ENCODE results near the gene FGF3. TPM values are rescaled to one million over a fixed set of nuclear protein-coding genes. Genes with fewer than 3 reads are reported as not detected.

FGF3 gene
- total and polyA plus RNA-seq, 10 donors = not detected

- WGBS, 5 donors = 52 to 69% (median 66%) methylated on average over 13 of the region's 13 CpGs
These were observed 22.9 kb upstream of the FGF3 start for GRCh38 chr11:69841859-69842698.

GRCh38 chr11:69841170-69841858 is 22.1 kb upstream of the FGF3 start:
- DNase-seq = no peak
- H3K4me3 ChIP-seq = no peak overlapping the region
- no peak overlapping the region for H3K27ac ChIP-seq
- TF ChIP-seq POLR2AphosphoS5 (IDR thresholded peaks at IDR 0.05) = no peak
- TF ChIP-seq POLR2A (IDR thresholded peaks at IDR 0.05) = no peak
- TF ChIP-seq CTCF (IDR thresholded peaks at IDR 0.05 in 8 of 11, conservative IDR thresholded peaks at IDR 0.05 in 3 of 11) = no peak
- no peaks in the 10 kb centered on the region for H3K4me1 ChIP-seq
- intact Hi-C loops (cut with DNase I; ENCODE audit: low total_unique reads) = no loop called here
- peaks cover 0 to 58% (median 0%) of the 10 kb centered on the region in 7 donors for H3K27me3 ChIP-seq (replicated peaks in 1 of 7)
- no peaks in the 10 kb centered on the region for H3K36me3 ChIP-seq
- 60 to 91% (median 78%) methylated on average over 4 of the region's 4 CpGs for WGBS, 5 donors
- no peaks in the 10 kb centered on the region for H3K9me3 ChIP-seq

More at GRCh38 chr11:69841859-69842698, 22.9 kb upstream of the FGF3 start:
- Histone ChIP-seq H3K4me3 (no peak overlapping the region), H3K36me3 (no peaks in the 10 kb centered on the region), H3K9me3 (no peaks in the 10 kb centered on the region), H3K27me3 (replicated peaks in 1 of 7) (peaks cover 0 to 61% (median 0%) of the 10 kb centered on the region in 7 donors), H3K27ac (no peak overlapping the region), H3K4me1 (no peaks in the 10 kb centered on the region)
- TF ChIP-seq POLR2AphosphoS5 (IDR thresholded peaks at IDR 0.05) (no peak), CTCF (IDR thresholded peaks at IDR 0.05 in 8 of 11, conservative IDR thresholded peaks at IDR 0.05 in 3 of 11) (peak in 6 of 11 experiments; percentile 11 to 40 (median 36))
- peak; percentile 56 for DNase-seq
- intact Hi-C loops (cut with DNase I; ENCODE audit: low total_unique reads) = no loop called here

DNA sequence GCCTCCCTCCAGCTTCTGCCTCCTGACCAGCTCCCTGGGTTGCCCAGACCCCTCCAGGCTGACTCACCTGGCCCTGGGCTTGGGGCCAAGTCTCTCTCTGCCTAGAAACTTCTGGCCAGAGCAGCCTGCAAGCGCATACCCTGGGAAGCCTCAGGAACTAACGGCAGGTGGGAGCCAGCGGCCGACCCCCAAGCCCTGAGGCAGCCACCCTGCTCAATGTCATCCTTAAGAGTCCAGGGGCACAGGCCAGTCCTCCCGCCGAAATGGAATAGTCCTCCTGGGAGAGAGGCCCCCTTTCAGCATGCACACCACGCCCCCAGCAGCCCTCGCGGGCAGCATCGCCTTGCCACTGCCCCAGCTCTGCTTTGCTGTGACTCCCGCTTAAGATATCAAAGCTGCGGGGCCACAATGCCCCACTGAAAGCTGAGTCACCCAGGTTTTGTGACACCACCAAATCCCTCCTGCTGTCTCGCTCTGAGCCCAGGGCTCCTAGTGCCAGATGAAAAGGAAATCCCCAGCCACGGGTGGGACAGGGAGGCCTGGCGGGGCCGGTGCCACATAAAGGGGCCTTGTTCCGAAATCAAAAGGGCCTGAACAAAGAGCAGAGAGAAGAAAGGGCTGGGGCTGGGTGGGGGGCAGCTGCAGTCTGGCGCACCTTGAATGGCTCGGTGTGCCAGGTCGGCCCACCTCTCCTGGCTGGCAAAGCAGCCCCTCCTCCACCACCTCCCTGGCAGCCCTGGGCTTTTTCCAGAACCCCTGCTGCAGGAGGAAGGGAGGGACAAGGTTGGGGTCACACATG is 21.4 kb upstream of the FGF3 start:
- intact Hi-C loops (cut with DNase I; ENCODE audit: low total_unique reads) = no loop called here
- H3K9me3 ChIP-seq = no peaks in the 10 kb centered on the region
- no peak for TF ChIP-seq POLR2AphosphoS5 (IDR thresholded peaks at IDR 0.05)
- TF ChIP-seq CTCF (IDR thresholded peaks at IDR 0.05 in 8 of 11, conservative IDR thresholded peaks at IDR 0.05 in 3 of 11) = no peak
- no peak for TF ChIP-seq POLR2A (IDR thresholded peaks at IDR 0.05)
- peaks cover 0 to 64% (median 5%) of the 10 kb centered on the region in 7 donors for H3K27me3 ChIP-seq (replicated peaks in 1 of 7)
- H3K36me3 ChIP-seq = no peaks in the 10 kb centered on the region
- no peak overlapping the region for H3K27ac ChIP-seq
- H3K4me3 ChIP-seq = no peak overlapping the region
- DNase-seq = peak; percentile 56
- H3K4me1 ChIP-seq = no peaks in the 10 kb centered on the region
- 62 to 74% (median 70%) methylated on average over 15 to 20 of the region's 20 CpGs for WGBS, 5 donors

All from spleen (tissue), 11 donors.